Astrocyte (in vitro differentiated cells and primary cell): ENCODE measurements around the gene TMEM123. TPM values are rescaled to one million over a fixed set of nuclear protein-coding genes. Genes with fewer than 3 reads are reported as not detected.

ENCODE experiments used
- DNase-seq: peaks from one replicate; pipeline ENCODE4 v3.0.0-alpha.2; 2010; ENCODE audit warnings: low read depth
- FAIRE-seq: peaks from 2 replicates; lab custom pipeline; 2011; peaks lifted over from hg19 to GRCh38; lab: Jason Lieb, UNC
- H2AFZ ChIP-seq: 2 replicates; pipeline ENCODE4 v1.6.0; 2012; ENCODE audit warnings: low read depth, low read length, inconsistent platforms
- H3K27ac ChIP-seq: 2 replicates; pipeline ENCODE4 v1.5.1; 2011; ENCODE audit warnings: low read depth, low read length, inconsistent platforms
- H3K27me3 ChIP-seq: 2 replicates; pipeline ENCODE4 v1.6.0; 2011; ENCODE audit warnings: low read length, inconsistent platforms; ENCODE audit not compliant: insufficient read depth
- H3K36me3 ChIP-seq: 2 replicates; pipeline ENCODE4 v1.5.1; 2011; ENCODE audit warnings: low read length, inconsistent platforms; ENCODE audit not compliant: insufficient read depth
- H3K4me1 ChIP-seq: 2 replicates; pipeline ENCODE4 v1.5.1; 2011; ENCODE audit warnings: low read length, inconsistent platforms; ENCODE audit not compliant: insufficient read depth
- H3K4me2 ChIP-seq: 2 replicates; pipeline ENCODE4 v1.6.0; 2012; ENCODE audit warnings: low read length, inconsistent platforms
- H3K4me3 ChIP-seq: 2 replicates; pipeline ENCODE4 v1.5.1; 2011; ENCODE audit warnings: low read depth, mild to moderate bottlenecking, low read length, inconsistent platforms; ENCODE audit not compliant: insufficient read depth
- H3K79me2 ChIP-seq: 2 replicates; pipeline ENCODE4 v1.6.0; 2012; ENCODE audit warnings: mild to moderate bottlenecking, low read length, inconsistent platforms; ENCODE audit not compliant: insufficient read depth
- H3K9ac ChIP-seq: 2 replicates; pipeline ENCODE4 v1.6.0; 2012; ENCODE audit warnings: mild to moderate bottlenecking, low read length, inconsistent platforms
- H3K9me3 ChIP-seq: 2 replicates; pipeline ENCODE4 v1.5.1; 2012; ENCODE audit warnings: low read depth, mild to moderate bottlenecking, low read length, inconsistent platforms; ENCODE audit not compliant: insufficient read depth
- H4K20me1 ChIP-seq: 2 replicates; pipeline ENCODE4 v1.6.0; 2012; ENCODE audit warnings: low read length, inconsistent platforms; ENCODE audit not compliant: insufficient read depth
- H3K27ac Mint-ChIP-seq: one replicate; pipeline ENCODE4 v1.8.0; 2021; ENCODE audit warnings: mild to moderate bottlenecking, mixed read lengths; ENCODE audit not compliant: unreplicated experiment
- H3K27me3 Mint-ChIP-seq: one replicate; pipeline ENCODE4 v1.8.0; 2021; ENCODE audit warnings: low read depth, mixed read lengths; ENCODE audit not compliant: unreplicated experiment
- H3K36me3 Mint-ChIP-seq: one replicate; pipeline ENCODE4 v1.8.0; 2021; ENCODE audit warnings: low read depth, mixed read lengths; ENCODE audit not compliant: unreplicated experiment
- H3K4me1 Mint-ChIP-seq: one replicate; pipeline ENCODE4 v1.8.0; 2021; ENCODE audit warnings: low read depth, mixed read lengths; ENCODE audit not compliant: unreplicated experiment
- H3K4me3 Mint-ChIP-seq: one replicate; pipeline ENCODE4 v1.8.0; 2021; ENCODE audit warnings: mild to moderate bottlenecking, moderate library complexity, mixed read lengths; ENCODE audit not compliant: unreplicated experiment
- H3K9me3 Mint-ChIP-seq: one replicate; pipeline ENCODE4 v1.8.0; 2021; ENCODE audit warnings: mild to moderate bottlenecking, mixed read lengths; ENCODE audit not compliant: unreplicated experiment
- CTCF ChIP-seq: IDR thresholded peaks from 2 replicates; pipeline ENCODE4 v1.5.1; 2011; ENCODE audit warnings: low read depth, mild to moderate bottlenecking, inconsistent platforms, low read length, moderate library complexity; ENCODE audit not compliant: insufficient read depth
- EZH2 ChIP-seq: IDR thresholded peaks from 2 replicates; pipeline ENCODE4 v1.6.1; 2012; ENCODE audit warnings: mild to moderate bottlenecking, low read length, inconsistent platforms; ENCODE audit not compliant: insufficient read depth
- total RNA-seq: library from RNA; stranded (reverse); gene quantifications from 2 replicates; pipeline ENCODE4 v1.2.1, GENCODE V29; 2021

TMEM123 gene
- total RNA-seq, 1 donor from 2014 or later: 234 TPM

- Histone ChIP-seq H4K20me1 (no peaks in the 10 kb centered on the region), H3K4me3 (no peak overlapping the region), H3K4me1 (no peaks in the 10 kb centered on the region), H3K79me2 (no peaks in the 10 kb centered on the region), H3K27me3 (no peaks in the 10 kb centered on the region), H3K9me3 (no peaks in the 10 kb centered on the region), H2AFZ (no peak overlapping the region), H3K36me3 (no peaks in the 10 kb centered on the region), H3K4me2 (no peak overlapping the region), H3K27ac (no peak overlapping the region), H3K9ac (no peak overlapping the region)
- Mint-ChIP-seq H3K27ac (no peak overlapping the region), H3K9me3 (peaks cover 5% of the 10 kb centered on the region), H3K4me3 (no peak overlapping the region), H3K27me3 (no peaks in the 10 kb centered on the region), H3K4me1 (no peaks in the 10 kb centered on the region), H3K36me3 (no peaks in the 10 kb centered on the region)
- FAIRE-seq (no peak), DNase-seq (no peak)
- TF ChIP-seq CTCF: no peak
- no peak for TF ChIP-seq EZH2
Measured at GRCh38 chr11:102487214-102487613, 34.6 kb upstream of the TMEM123 start.

GRCh38 chr11:102486584-102486983 lies 34.0 kb upstream of the TMEM123 start:
- Histone ChIP-seq H2AFZ (no peak overlapping the region), H3K4me1 (no peaks in the 10 kb centered on the region), H3K79me2 (no peaks in the 10 kb centered on the region), H3K9ac (no peak overlapping the region), H3K36me3 (no peaks in the 10 kb centered on the region), H4K20me1 (no peaks in the 10 kb centered on the region), H3K4me2 (no peak overlapping the region), H3K4me3 (no peak overlapping the region), H3K9me3 (no peaks in the 10 kb centered on the region), H3K27me3 (no peaks in the 10 kb centered on the region), H3K27ac (no peak overlapping the region)
- H3K9me3 Mint-ChIP-seq: peaks cover 5% of the 10 kb centered on the region
- no peak for TF ChIP-seq EZH2
- DNase-seq (no peak), FAIRE-seq (no peak)
- no peaks in the 10 kb centered on the region for H3K27me3 Mint-ChIP-seq
- no peaks in the 10 kb centered on the region for H3K4me1 Mint-ChIP-seq
- H3K36me3 Mint-ChIP-seq: no peaks in the 10 kb centered on the region
- no peak overlapping the region for H3K27ac Mint-ChIP-seq
- H3K4me3 Mint-ChIP-seq: no peak overlapping the region

GRCh38 chr11:102485095-102485722 lies 32.6 kb upstream of the TMEM123 start:
- H3K36me3 Mint-ChIP-seq: no peaks in the 10 kb centered on the region
- no peaks in the 10 kb centered on the region for H3K36me3 ChIP-seq
- no peaks in the 10 kb centered on the region for H3K27me3 ChIP-seq
- H3K4me3 Mint-ChIP-seq: no peak overlapping the region
- no peaks in the 10 kb centered on the region for H3K4me1 ChIP-seq
- no peak overlapping the region for H3K4me3 ChIP-seq
- H3K27ac Mint-ChIP-seq: no peak overlapping the region
- no peak overlapping the region for H3K27ac ChIP-seq
- H4K20me1 ChIP-seq: no peaks in the 10 kb centered on the region
- no peaks in the 10 kb centered on the region for H3K27me3 Mint-ChIP-seq
- H3K79me2 ChIP-seq: no peaks in the 10 kb centered on the region
- FAIRE-seq (no peak), DNase-seq (no peak)
- no peak for TF ChIP-seq EZH2
- TF ChIP-seq CTCF: no peak
- no peak overlapping the region for H3K9ac ChIP-seq
- H2AFZ ChIP-seq: no peak overlapping the region
- H3K4me2 ChIP-seq: no peak overlapping the region
- no peaks in the 10 kb centered on the region for H3K9me3 ChIP-seq
- H3K4me1 Mint-ChIP-seq: no peaks in the 10 kb centered on the region
- H3K9me3 Mint-ChIP-seq: peaks cover 5% of the 10 kb centered on the region
